ENCODE results near the gene MLNR.
A peak's percentile ranks its signal among the peaks of the same experiment; 100 is the strongest.

MLNR gene, protein sequence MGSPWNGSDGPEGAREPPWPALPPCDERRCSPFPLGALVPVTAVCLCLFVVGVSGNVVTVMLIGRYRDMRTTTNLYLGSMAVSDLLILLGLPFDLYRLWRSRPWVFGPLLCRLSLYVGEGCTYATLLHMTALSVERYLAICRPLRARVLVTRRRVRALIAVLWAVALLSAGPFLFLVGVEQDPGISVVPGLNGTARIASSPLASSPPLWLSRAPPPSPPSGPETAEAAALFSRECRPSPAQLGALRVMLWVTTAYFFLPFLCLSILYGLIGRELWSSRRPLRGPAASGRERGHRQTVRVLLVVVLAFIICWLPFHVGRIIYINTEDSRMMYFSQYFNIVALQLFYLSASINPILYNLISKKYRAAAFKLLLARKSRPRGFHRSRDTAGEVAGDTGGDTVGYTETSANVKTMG
- total RNA-seq: 0 reads per million in 2 experiments

DNA sequence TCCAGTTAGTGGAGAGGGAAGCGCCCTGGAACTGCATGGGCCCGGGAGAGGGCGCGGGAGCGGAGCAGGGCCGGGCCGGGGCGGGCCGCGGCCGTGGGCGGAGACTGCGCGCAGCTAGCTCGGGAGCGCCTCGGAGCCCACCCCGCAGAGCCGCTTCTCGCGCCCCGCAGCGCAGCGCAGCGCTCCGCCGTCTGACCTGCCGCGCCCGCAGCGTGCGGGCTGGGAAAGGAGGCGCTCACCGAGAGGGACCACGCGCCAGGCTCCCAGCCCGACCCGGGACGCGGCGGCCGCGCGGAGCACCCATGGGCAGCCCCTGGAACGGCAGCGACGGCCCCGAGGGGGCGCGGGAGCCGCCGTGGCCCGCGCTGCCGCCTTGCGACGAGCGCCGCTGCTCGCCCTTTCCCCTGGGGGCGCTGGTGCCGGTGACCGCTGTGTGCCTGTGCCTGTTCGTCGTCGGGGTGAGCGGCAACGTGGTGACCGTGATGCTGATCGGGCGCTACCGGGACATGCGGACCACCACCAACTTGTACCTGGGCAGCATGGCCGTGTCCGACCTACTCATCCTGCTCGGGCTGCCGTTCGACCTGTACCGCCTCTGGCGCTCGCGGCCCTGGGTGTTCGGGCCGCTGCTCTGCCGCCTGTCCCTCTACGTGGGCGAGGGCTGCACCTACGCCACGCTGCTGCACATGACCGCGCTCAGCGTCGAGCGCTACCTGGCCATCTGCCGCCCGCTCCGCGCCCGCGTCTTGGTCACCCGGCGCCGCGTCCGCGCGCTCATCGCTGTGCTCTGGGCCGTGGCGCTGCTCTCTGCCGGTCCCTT, at the start of gene MLNR:
TSS of gene MLNR (plus strand) at position 303 of the 820 bp plus-strand sequence. CDS start at position 303, 0 bp downstream.
- no peak for DNase-seq (ENCODE audit: low read depth)

DNA sequence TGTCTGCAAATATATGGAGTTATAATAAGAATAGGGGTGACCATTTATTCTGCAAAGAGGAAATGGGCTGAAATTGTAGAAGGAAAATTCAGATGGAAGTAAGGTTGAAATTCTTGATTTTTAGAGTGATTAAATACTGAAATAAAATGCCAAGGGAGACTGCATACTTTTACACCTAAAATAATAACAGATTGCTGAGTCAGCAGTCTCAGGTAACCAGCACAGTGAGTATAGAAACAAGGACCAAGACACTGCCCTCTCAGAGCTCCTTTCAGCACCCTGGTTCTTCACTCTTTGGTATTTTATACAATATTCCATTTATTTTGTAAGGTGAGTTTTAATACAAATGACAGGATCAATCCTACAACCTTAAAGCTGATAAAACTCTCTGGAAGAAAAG, 48.8 kb upstream of the MLNR start:
- DNase-seq (ENCODE audit: low read depth): no peak

DNA sequence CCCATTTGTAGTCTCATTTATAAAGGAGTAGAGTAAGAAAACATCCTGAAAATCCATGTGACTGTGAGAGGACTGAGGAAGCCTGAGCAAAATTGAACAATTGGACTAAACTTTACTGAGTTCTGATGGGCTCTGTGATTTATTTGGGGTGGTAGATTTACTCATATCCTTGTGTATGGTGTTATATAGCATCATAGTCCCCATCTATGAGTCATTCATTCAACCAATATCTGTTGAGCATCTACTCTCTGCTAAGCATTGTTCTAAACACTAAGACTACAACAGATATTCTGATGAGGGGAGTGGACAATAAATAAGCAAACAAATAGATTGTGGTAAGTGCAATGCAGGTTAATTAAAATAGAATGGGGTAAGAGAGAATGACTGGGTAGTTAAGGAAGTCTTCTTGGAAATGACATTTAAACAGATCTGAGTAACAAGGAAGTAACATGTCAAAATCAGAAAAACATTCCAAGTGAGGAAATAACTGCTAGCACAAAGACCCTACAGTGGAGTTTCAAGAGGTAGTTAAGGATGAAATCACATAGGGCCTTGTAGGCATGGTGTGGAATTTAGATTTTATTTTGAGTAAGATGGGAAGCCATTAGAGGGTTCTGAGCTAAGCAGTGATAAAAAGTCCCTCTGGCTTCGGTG, 36.3 kb upstream of the MLNR start:
- no peak for DNase-seq (ENCODE audit: low read depth)

DNA sequence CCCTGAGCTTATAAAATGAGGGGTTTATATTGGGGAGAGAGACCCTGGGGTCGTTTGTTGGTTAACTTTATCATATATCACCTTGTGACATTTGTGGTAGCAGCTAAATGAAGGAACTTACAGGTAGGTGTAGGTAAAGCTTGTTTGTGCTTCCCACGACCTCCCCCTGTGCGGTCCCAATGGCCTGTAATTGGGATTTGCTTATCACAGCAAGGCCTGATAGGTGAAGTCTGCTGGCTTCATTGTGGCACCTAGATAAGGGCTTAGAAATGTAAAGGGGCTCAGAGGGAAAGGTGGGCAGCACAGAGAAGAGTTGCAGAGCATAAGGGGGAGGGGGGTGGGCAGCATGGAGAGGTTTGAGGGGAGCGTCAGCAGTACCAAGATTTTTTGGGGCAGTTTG, 35.5 kb upstream of the MLNR start:
- DNase-seq (ENCODE audit: low read depth): no peak

DNA sequence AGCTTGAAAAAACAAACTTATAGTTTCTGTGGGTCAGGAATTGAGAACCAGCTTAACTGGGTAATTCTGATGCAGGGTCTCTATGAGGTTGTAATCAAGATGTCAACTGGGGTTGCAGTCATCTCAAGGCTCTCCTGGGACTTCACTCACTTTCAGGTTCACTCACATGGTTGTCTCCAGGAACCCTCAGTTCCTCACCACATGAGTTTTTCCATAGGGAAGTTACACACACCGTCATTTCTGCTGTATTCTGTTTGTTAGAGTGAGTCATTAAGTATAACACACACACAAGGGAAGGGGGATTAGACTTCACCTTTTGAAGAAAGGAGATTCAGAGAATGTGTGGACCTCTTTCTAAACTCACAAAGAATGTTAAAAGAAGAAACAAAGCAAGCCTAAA, 34.9 kb upstream of the MLNR start:
- DNase-seq (ENCODE audit: low read depth): no peak

DNA sequence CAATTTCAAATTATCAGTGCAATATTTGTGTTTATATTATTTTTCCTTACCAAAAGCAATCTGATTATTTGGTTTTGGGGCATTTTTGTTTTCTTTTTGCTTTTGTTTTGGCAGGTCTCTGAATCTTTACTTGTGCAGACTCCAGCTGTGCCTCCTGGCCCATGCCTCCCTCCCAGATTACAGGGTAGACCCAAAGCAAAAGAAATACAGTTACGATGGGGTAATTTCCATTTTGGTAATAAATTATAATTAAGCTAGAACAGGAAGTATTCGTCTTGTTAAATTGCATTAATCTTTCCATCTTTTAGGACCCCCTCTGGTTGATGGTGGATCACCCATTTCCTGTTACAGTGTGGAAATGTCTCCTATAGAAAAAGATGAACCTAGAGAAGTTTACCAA, 29.2 kb upstream of the MLNR start:
- DNase-seq (ENCODE audit: low read depth): no peak

DNA sequence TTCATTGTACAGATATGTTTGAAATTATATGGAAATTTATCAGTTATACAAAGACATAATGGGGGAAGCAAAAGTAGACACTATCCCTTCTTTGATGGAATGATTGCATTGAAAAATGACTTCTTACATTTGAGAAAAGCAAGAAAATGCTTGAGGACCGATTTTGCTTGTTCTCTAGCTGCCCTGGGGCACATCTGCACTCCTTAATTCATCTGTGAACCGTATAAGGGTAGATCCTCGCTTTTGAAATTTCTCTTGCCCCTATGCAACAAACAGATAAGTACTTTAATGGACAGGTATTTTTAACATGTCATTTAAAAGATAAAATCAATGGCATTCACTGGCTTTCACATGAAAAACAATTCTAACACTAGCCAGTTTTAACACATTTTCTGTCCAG, 13.5 kb upstream of the MLNR start:
- no peak for DNase-seq (ENCODE audit: low read depth)

DNA sequence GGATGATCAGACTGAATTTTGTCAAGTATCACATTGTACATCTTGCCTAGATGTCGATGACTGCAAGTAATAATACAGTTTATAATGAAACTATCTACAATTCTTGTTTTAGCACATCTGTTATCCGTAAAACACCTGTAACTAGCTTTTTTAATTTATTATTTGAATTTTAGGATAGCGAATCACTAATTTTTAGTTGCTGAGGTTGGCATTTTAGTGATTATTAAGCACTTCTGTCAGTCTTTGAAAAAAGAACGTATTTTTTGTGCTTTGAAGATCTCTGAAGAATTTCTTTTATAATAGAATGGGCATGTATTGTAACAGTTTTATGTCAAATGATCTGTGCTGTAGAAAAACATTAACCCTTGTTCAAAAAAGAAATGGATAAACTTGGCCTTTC, 11.5 kb upstream of the MLNR start:
- no peak for DNase-seq (ENCODE audit: low read depth)

DNA sequence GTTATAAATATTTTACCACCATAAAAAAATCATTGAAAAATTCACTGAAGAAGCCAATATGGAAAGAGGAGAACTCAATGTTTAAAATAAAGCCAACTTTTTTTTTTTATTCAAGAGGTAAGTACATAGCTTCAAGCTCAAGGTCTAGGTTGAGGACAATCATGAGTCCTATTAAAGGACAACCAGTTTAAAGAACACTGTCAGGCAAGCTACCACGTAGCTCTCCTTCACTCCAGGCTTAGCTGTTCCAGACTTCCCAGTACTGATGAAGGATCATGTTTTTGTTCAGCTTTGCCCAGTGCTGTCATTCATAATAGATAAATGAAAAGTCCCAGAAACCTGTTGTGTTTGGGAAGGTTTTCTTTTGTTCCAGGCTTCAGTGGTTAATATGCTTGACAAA, 10.0 kb upstream of the MLNR start:
- no peak for DNase-seq (ENCODE audit: low read depth)

DNA sequence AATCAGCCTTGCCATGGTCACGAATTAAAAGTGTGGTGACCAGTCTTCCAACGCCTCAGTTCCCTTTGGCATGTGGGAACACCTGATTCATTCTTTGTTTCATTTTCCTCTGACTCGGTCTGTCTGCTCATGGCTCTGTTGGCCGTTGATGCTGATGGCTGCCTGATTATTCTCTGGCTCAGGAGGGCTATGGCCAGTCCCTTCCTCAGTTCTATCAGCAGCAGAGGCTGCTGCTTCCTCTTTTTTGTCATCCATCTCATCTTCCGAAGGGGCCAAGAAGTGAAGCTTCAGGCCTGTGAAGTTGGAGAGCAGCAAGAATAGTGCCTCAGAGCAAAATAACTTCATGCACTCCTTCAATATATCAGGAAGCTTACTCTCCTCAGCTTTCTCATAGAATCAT, 9.5 kb upstream of the MLNR start:
- DNase-seq (ENCODE audit: low read depth): no peak

DNA sequence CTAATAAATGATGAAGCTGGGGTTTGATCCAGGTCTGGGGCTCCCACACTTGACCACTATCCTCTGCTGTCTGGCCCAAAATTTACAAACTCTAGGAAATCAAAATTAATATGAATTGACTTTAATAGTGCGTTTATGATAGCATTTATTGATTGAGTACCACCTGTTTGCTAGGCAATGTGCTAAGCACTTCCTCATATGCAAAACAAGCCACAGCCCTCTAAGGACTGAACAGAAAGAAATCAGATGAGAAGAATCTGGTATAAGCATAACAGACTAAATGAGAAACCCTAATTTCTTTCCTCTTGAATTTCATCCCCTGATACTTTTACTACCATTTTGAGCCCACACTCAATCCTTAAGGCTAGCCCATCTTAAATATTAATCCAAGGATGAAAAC, 6.6 kb upstream of the MLNR start:
- DNase-seq (ENCODE audit: low read depth): no peak

DNA sequence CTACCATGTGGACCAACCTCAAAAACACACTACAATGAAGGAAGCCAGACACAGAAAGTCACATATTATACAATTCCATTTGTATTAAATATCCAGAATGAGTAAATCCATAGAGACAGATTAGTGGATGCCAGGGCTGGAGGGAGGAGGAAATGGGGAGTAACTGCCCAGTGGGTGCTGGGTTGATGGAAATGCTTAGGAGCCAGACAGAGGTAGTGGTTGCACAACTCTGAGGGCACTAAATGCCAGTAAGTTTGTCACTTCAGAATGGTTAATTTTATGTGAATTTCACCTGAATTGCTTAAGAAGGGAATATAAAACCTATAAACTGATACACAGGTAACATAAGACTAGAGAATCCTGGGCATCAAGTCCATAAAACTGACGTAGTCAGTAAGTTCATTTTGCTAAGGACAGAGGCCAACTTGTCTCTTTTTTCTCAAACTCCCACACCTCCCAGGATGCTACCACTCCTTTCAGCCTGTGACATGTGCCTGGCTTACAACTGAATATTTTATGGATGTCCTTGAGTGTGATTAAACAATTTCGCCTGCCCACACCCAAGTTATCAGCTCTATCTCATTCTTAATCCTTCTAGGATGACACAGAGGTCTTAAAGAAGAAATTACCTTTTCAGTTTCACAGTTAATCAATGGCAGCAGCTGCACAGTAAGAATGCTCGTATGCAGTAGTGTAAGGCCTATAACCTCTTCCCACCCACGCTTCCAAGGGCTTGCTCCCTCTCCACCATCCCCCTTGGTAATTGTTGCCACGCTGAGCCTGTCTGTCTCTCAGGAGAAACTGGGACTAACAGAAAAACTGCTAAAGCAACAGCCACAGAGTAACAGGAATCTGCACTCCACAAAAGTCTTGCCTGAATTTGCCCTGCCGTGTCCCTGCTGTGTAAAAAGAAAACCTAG, 5.9 kb upstream of the MLNR start:
- DNase-seq (ENCODE audit: low read depth): no peak

DNA sequence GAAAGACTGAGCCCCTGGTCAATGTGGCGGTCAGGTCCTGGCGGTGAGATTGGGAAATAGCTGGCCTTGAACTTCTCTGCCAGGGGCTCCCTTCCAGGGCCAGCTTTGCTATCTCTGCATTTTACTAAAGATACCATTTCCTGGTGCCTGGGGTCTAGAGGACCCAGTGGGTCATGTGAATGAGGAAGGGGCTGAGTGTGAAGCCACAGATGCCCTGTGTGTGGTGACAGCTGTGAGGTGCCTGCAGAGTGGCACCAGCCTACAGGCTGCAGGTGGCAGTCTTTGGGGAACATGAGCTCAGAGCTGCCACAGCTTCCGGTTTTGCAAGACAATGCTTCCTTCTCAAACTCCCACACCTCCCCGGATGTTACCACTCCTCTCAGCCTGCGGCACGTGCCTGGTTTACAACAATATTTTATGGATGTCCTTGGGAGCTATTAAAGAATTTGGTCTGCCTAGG, 5.2 kb upstream of the MLNR start:
- DNase-seq (ENCODE audit: low read depth): peak; percentile 14

DNA sequence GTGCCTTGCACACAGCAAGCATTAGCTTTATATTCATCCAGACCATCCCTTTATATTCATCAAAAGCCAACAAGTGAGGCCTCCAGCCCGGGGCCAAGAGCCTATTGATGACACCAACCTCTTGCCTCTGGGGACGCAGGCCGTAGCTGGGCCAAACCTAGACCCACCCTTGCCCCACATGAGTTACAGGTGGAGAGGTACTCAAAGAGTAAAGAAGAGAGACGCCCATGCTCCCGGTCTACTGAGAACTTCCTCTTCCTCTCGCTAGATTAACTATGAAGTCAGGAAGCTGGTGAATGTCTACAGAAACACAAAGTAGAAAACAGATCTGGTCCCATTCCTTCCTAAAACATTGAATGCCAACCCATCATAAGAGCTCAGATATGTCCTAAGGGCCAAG, 3.8 kb upstream of the MLNR start:
- no peak for DNase-seq (ENCODE audit: low read depth)

DNA sequence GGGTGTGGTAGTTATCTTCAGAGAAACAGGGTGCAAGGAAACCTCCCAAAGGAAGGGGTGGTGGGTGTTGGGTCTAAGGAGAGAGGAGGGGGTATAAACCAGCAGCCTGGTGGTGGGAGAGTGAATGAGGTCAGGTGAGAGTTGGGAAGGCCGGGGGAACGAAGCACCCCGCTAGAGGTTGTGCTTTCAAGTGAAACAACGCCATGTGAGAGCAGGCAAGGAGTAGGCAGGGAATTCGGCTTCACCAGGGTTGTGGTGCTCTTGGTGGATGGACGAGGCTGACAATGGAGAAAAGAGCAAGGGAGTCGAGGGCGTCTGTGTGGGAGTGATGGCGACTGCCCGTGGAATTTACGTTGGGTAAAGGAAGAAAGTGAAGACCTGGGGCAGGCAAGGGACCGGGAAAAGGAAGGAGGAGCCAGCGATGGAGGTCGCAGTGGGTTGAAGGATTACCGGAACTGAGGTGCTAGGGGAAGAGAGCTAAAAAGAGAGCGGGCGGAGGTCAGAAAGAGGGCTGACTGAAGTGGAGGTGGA, 2.1 kb upstream of the MLNR start:
- no peak for DNase-seq (ENCODE audit: low read depth)

DNA sequence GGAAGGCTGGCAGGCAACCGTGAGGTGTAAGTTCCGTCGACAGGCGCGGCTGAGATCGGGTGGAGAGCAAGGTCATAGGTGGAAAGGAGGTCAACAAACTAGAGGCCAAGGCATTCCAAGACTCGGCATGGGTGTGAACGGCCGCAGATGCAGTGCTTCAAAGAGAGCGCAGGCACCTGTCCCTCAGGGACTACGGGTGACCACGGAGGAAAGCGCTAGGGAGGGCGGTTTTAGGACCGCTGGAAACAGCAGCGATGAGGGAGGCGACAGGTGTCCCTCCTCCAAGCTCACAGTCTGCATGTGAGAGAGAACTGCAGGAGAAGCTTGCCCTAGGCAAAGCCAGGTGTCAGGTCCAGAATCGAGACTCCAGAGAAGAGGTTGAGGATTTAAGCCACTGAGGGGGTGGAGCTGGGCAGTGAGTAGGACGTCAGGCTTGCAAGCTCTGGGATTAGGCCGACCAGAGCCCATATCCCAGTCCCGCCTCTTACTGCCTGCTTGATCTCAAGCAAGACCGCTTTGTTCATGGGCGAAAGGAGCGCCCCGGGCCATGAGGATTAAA, 1.6 kb upstream of the MLNR start:
- no peak for DNase-seq (ENCODE audit: low read depth)

DNA sequence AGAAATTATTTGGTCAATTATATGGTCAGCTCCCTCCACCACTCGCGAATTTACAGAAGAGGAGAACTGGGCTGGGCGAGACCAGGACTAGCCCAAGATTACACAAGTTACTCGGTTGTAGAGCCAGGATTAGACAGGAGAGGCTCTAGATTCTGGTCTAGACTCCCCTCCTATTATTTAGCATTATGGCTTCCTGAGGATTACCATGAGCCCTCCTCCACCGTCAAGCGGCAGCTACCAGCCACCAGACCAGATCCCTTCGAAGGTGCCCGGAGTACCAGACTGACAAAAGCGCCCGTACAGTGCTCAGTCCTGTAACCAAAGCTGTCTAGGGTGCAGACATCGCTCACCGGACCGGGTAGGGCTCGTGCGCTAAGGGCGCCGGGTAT, 497 bp upstream of the MLNR start:
- DNase-seq (ENCODE audit: low read depth): no peak

DNA sequence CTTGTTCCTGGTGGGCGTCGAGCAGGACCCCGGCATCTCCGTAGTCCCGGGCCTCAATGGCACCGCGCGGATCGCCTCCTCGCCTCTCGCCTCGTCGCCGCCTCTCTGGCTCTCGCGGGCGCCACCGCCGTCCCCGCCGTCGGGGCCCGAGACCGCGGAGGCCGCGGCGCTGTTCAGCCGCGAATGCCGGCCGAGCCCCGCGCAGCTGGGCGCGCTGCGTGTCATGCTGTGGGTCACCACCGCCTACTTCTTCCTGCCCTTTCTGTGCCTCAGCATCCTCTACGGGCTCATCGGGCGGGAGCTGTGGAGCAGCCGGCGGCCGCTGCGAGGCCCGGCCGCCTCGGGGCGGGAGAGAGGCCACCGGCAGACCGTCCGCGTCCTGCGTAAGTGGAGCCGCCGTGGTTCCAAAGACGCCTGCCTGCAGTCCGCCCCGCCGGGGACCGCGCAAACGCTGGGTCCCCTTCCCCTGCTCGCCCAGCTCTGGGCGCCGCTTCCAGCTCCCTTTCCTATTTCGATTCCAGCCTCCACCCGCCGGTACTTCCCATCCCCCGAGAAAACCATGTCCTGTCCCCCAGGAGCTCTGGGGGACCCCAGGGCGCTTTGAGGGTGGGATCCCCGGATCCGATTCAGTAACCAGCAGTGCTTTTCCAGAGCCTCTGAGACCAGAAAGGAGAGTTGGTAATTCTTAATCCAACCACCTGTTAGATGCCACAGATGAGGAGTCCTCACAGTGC, 885 bp downstream of the MLNR start:
- DNase-seq (ENCODE audit: low read depth): no peak

DNA sequence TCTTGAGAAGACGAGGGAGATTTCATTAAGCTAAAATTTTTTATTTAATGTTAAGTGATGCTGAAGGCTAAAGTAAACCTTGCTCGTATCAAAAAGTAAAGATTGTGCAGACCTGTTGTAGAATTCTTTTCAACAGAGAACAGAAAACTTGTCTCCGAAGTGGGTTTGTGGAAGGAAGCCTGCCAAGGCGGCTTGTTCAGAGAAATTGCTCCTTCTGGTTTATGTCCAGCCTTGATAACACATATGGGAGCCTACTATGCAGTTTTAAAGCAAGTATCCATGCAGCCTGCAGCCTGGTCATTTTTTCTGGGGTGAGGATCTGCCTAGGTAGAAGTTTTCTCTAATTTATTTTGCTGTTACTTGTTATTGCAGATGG, 1.4 kb downstream of the MLNR start:
- DNase-seq (ENCODE audit: low read depth): no peak
